GM18909 (cell line): ENCODE measurements around the gene ZNF260.
"Not testable (repeated sequence)": the region's sequence is repeated elsewhere in the genome, so short reads cannot be mapped to it uniquely, and the experiment has no call there.

Experiments used
- ATAC-seq: cut with Tn5 transposase; IDR thresholded peaks from one replicate; pipeline ENCODE4 v1.9.1; 2021; ENCODE audit warnings: mild to moderate bottlenecking; ENCODE audit not compliant: unreplicated experiment, poor library complexity

Gene ZNF260

DNA sequence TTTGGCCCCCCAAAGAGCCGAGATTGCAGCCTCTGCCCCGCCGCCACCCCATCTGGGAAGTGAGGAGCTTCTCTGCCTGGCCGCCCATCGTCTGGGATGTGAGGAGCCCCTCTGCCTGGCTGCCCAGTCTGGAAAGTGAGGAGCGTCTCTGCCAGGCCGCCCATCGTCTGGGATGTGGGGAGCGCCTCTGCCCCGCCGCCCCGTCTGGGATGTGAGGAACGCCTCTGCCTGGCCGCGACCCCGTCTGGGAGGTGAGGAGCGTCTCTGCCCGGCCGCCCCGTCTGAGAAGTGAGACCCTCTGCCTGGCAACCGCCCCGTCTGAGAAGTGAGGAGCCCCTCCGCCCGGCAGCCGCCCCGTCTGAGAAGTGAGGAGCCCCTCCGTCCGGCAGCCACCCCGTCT, 37.2 kb downstream of the ZNF260 start:
- not testable (repeated sequence) for ATAC-seq

DNA sequence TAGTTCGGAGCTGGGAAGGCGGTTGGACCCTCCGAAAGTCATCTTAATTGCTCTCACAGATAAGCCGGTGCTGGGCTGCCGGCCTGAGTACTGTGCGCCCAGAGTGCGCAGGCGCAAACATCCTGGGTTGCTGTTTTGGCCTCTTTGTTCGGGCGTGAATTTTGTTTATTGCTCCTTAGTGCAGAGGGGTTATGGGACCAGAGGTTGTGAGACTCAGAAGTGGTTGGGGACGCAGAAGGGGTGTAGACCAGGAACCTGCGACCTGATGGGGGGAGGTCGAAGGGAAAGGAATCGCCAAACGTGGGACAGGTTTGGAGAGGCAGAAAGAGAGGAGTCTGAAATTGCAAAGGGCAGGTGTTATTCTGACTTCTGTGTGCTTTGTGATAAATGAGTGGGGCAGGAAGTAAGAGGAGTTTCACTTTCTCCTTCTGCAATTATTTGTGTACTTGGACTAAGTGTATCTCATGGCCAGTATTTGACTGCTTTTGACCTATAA, 38.1 kb downstream of the ZNF260 start:
- peak; percentile 71 for ATAC-seq

DNA sequence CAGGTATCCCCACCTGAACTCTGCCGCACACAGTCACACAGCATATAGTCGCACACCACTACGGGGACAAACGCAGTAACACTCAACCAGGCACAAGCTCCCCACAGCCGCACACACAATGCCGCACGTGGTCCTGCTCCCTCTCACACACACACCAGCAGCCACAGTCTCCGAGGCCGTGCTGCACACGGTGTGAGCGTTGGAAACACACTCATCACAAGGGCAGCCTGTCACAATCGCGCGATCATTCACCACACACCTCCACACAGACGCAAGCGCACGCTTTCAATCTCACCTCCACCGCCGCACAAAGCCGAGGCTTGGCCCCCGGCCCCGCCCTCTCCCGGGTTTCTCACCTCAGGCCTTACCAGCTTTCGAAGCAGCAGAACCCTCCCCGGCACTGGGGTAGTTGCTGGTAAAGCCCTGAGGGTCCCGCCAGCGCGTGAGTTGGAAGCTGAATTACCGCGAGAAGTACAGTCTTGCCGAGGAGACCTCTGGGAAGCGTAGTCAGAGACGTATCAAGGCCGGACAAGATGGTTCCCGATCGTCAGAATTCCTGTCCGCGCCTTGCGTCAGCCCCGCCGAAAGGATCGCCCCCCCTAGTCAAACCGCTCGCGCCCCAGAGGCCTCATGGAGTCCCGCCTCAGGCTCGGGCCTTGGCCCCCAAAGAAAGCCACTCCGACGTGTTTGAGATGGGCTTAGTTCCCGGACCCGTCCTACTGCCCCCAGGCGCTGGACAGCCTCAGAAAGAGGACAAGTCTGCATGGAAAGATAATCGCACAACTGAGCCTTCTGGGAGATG, 38.8 kb downstream of the ZNF260 start, which contains the start of gene ZNF566:
ZNF566 (minus strand) TSS at position 444 of the 802 bp plus-strand sequence. CDS start 13,004 bp downstream, outside the sequence.
- ATAC-seq = peak; percentile 85

DNA sequence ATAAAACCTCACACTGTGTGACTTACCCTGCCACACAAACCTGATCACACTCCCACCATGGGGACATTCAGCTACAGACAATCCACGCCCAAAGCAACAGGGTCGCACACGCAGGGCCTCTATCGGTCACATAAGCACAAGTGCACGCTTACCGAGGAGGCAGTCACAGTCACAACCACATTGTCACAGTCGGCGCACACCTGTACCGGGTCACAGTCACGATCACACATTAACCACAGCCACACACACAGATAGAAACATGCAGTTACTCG, 39.3 kb downstream of the ZNF260 start:
- ATAC-seq = no peak

DNA sequence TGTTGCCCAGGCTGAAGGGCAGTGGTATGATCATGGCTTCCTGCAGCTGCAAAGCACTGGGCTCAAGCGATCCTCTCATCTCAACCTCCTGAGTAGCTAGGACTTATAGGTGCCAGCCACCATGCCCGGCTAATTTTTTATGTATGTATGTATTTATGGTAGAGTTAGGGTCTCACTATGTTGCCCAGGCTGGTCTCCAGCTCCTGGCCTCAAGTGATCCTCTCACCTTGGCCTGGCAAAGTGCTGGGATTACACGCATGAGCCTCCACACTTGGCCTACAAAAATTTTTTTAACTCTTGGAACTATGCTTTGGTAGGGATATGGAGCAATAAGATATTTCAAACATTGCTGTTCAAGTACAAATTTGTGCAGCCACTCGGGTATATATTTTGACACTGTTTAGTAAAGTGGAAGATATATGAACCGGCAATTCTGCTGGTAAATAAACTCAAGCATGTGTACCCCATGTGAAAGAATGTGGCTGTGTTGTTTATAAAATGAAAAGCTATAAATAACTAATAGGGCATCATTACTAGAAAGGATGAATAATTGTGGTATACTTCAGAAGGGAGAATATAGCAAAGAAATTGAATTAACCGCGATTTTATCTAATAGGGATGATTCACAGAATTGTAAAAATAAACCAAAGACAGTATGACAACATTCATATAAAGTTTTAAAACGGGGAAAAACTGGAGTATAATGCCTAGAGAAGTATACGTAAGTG, 39.8 kb downstream of the ZNF260 start:
- no peak for ATAC-seq

DNA sequence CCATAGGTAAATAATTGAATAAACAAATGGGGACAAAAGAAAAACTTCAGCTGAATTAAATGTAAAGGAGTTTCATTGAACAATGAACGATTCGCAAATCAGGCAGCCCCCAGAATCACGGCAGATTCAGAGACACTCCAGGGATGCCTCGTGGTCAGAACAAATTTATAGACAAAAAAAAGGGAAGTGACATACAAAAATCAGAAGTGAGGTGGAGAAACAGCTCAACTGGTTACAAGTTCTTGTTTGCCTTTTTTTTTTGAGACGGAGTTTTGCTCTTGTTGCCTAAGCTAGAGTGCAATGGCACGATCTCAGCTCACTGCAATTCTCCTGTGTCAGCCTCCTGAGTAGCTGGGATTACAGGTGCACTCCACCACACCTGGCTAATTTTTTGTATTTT, 44.4 kb downstream of the ZNF260 start:
- no peak for ATAC-seq

DNA sequence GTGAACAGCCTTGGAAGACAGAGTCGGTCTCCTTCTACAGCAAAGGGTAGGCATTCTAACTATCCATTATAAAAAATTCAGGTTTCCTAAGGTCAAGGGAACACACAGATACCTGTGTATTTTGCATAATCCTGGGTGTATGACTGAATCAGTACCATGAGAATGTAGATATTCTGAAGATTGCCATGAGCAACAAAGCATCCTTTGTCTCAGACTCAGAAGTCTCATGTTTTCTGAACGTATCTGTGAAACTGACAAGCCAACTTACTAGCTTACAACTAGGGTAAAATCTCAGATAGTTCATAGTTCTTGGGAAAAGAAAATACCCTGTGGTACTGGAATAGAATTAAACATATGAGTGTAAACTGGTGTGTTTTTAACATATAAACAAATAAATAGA, 45.2 kb downstream of the ZNF260 start:
- ATAC-seq = no peak
